ENCODE measurements around the gene DLG5.

The DLG5 gene

GRCh38 chr10:77855404-77856155 lies 71.0 kb downstream of the DLG5 start:
- Histone ChIP-seq H3K36me3 (peaks cover 12% of the 10 kb centered on the region), H3K4me3 (ENCODE audit: low read depth, low read length) (no peak overlapping the region), H3K9me3 (no peaks in the 10 kb centered on the region), H3K4me1 (no peaks in the 10 kb centered on the region), H3K27me3 (no peaks in the 10 kb centered on the region)
- no peak for DNase-seq
- TF ChIP-seq CTCF (IDR thresholded peaks at IDR 0.05; ENCODE audit: low read depth, low read length) = no peak

- Histone ChIP-seq H3K4me3 (ENCODE audit: low read depth, low read length) (no peak overlapping the region), H3K4me1 (no peaks in the 10 kb centered on the region), H3K9me3 (no peaks in the 10 kb centered on the region), H3K36me3 (peaks cover 12% of the 10 kb centered on the region), H3K27me3 (no peaks in the 10 kb centered on the region)
- TF ChIP-seq CTCF (IDR thresholded peaks at IDR 0.05; ENCODE audit: low read depth, low read length) = no peak
- DNase-seq = no peak
Observed at GRCh38 chr10:77854115-77854514, 72.4 kb downstream of the DLG5 start.

- H3K27me3 ChIP-seq = no peaks in the 10 kb centered on the region
- TF ChIP-seq CTCF (IDR thresholded peaks at IDR 0.05; ENCODE audit: low read depth, low read length) = no peak
- DNase-seq = no peak
- H3K4me1 ChIP-seq = no peaks in the 10 kb centered on the region
- peaks cover 12% of the 10 kb centered on the region for H3K36me3 ChIP-seq
- no peaks in the 10 kb centered on the region for H3K9me3 ChIP-seq
- H3K4me3 ChIP-seq (ENCODE audit: low read depth, low read length) = no peak overlapping the region
Observed at GRCh38 chr10:77853256-77853655, 73.3 kb downstream of the DLG5 start.

GRCh38 chr10:77850620-77851231 lies 75.8 kb downstream of the DLG5 start:
- TF ChIP-seq CTCF (IDR thresholded peaks at IDR 0.05; ENCODE audit: low read depth, low read length) = no peak
- H3K4me3 ChIP-seq (ENCODE audit: low read depth, low read length) = no peak overlapping the region
- no peak for DNase-seq
- no peaks in the 10 kb centered on the region for H3K27me3 ChIP-seq
- no peaks in the 10 kb centered on the region for H3K9me3 ChIP-seq
- H3K36me3 ChIP-seq = peaks cover 12% of the 10 kb centered on the region
- no peaks in the 10 kb centered on the region; the same call in 1 of the 2 replicates for H3K4me1 ChIP-seq

GRCh38 chr10:77849039-77849664 lies 77.4 kb downstream of the DLG5 start:
- no peak for DNase-seq
- Histone ChIP-seq H3K4me1 (no peaks in the 10 kb centered on the region; the same call in 1 of the 2 replicates), H3K36me3 (peaks cover 7% of the 10 kb centered on the region), H3K4me3 (ENCODE audit: low read depth, low read length) (no peak overlapping the region), H3K9me3 (no peaks in the 10 kb centered on the region), H3K27me3 (no peaks in the 10 kb centered on the region)
- no peak for TF ChIP-seq CTCF (IDR thresholded peaks at IDR 0.05; ENCODE audit: low read depth, low read length)
